ENCODE measurements around the gene DPP4.

Gene DPP4

DNA sequence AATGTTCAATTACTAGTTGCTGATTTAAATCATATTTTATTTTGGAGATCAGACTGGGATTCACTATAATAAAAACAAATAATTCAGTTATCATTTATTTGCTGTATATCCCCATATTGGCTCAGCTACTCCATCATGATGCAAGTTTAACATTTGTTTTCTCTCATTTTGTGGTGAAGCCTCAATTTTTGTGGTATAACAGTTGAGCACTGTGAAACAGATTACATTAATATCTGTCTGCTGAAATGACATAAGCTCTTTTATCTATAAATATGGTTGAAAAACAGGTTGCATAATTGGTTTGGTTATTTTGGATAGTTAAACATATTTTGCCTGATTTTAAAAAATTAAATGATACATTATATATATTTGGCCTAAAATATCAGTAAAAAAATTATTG, 67.7 kb downstream of the DPP4 start:
- Histone ChIP-seq H2BK120ac (ENCODE audit: low read depth, low read length) (no peak overlapping the region), H3K27me3 (ENCODE audit: control insufficient read depth in 1 of 2, insufficient read depth in 1 of 2, low read length in 2 of 2) (no peaks in the 10 kb centered on the region), H2AFZ (ENCODE audit: low read depth, low read length) (no peak overlapping the region)

DNA sequence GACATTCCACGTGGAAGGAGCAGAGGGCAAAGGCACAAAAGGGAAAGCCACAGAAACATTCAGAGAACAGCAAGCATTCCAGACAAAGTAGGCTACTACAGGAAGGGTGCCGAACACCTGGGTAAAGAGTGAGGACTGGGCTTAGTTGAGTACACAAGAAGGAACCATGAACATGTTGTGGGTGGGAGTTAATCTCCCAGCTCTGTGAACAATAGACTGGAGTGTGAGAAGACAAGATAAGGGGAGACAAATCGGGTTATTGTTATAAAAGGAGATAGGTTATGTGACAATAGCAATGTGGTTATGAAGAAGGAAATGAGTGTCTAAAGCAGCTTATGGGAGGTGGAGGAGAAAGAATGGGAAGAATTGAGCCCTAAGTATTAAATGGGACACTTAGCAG, 70.0 kb downstream of the DPP4 start:
- no peak overlapping the region for H3K4me2 ChIP-seq (ENCODE audit: low read length, poor library complexity, severe bottlenecking)
- no peak overlapping the region for H3K18ac ChIP-seq (ENCODE audit: low read depth in 1 of 2, low read length in 2 of 2)
- H3K9me3 ChIP-seq (ENCODE audit: control insufficient read depth, low read length) = no peaks in the 10 kb centered on the region
- no peak overlapping the region for H3K4ac ChIP-seq (ENCODE audit: low read depth in 1 of 2, low read length in 2 of 2)
- H2AFZ ChIP-seq (ENCODE audit: low read depth, low read length) = no peak overlapping the region
- no peak overlapping the region for H2BK120ac ChIP-seq (ENCODE audit: low read depth, low read length)
- no peak overlapping the region for H4K91ac ChIP-seq (ENCODE audit: low read length)
- no peak overlapping the region for H2BK15ac ChIP-seq (ENCODE audit: low read depth, poor library complexity, severe bottlenecking)
- H3K14ac ChIP-seq (ENCODE audit: low read length in 2 of 2) = no peak overlapping the region
- no peak overlapping the region for H4K8ac ChIP-seq (ENCODE audit: low read length)
- H3K36me3 ChIP-seq (ENCODE audit: control insufficient read depth in 1 of 2, insufficient read depth in 2 of 2, low read depth in 1 of 2, low read length in 2 of 2) = peaks cover 0 to 100% of the 10 kb centered on the region in 2 experiments
- WGBS = 91% methylated on average over 3 of the region's 3 CpGs
- no peak overlapping the region for H3K9ac ChIP-seq (ENCODE audit: low read length)
- H3K23ac ChIP-seq (ENCODE audit: low read length in 2 of 2) = no peak overlapping the region
- H3K27me3 ChIP-seq (ENCODE audit: control insufficient read depth in 1 of 2, insufficient read depth in 1 of 2, low read length in 2 of 2) = no peaks in the 10 kb centered on the region
- no peak overlapping the region for H2AK5ac ChIP-seq (ENCODE audit: low read length, severe bottlenecking)
- H3K27ac ChIP-seq (ENCODE audit: low read length, poor library complexity, severe bottlenecking) = no peak overlapping the region
- DNase-seq = no peak
- no peak overlapping the region for H2BK12ac ChIP-seq (ENCODE audit: low read length in 2 of 2)
- H3K4me3 ChIP-seq (ENCODE audit: insufficient read depth in 1 of 2, low read depth in 1 of 2, low read length in 2 of 2) = no peak overlapping the region
- H3K4me1 ChIP-seq (ENCODE audit: control insufficient read depth, insufficient read depth, low read depth, low read length) = peaks cover 2% of the 10 kb centered on the region
- H3K79me1 ChIP-seq (replicated peaks; ENCODE audit: low read length, poor library complexity, severe bottlenecking) = no peaks in the 10 kb centered on the region
- no peak overlapping the region for H2BK5ac ChIP-seq (ENCODE audit: low read depth, low read length, poor library complexity, severe bottlenecking)

More for the DNA sequence above, 67.7 kb downstream of the DPP4 start:
- Histone ChIP-seq H3K79me1 (replicated peaks; ENCODE audit: low read length, poor library complexity, severe bottlenecking) (no peaks in the 10 kb centered on the region), H3K4ac (ENCODE audit: low read depth in 1 of 2, low read length in 2 of 2) (no peak overlapping the region), H3K9me3 (ENCODE audit: control insufficient read depth, low read length) (no peaks in the 10 kb centered on the region), H2BK15ac (ENCODE audit: low read depth, poor library complexity, severe bottlenecking) (no peak overlapping the region), H3K23ac (ENCODE audit: low read length in 2 of 2) (no peak overlapping the region), H3K18ac (ENCODE audit: low read depth in 1 of 2, low read length in 2 of 2) (no peak overlapping the region), H3K36me3 (ENCODE audit: control insufficient read depth in 1 of 2, insufficient read depth in 2 of 2, low read depth in 1 of 2, low read length in 2 of 2) (peaks cover 0 to 100% of the 10 kb centered on the region in 2 experiments), H3K27ac (ENCODE audit: low read length, poor library complexity, severe bottlenecking) (no peak overlapping the region), H3K14ac (ENCODE audit: low read length in 2 of 2) (no peak overlapping the region), H2AK5ac (ENCODE audit: low read length, severe bottlenecking) (no peak overlapping the region), H4K8ac (ENCODE audit: low read length) (no peak overlapping the region), H3K4me1 (ENCODE audit: control insufficient read depth, insufficient read depth, low read depth, low read length) (peaks cover 2% of the 10 kb centered on the region), H3K4me2 (ENCODE audit: low read length, poor library complexity, severe bottlenecking) (no peak overlapping the region), H2BK5ac (ENCODE audit: low read depth, low read length, poor library complexity, severe bottlenecking) (no peak overlapping the region), H2BK12ac (ENCODE audit: low read length in 2 of 2) (no peak overlapping the region), H4K91ac (ENCODE audit: low read length) (no peak overlapping the region), H3K4me3 (ENCODE audit: insufficient read depth in 1 of 2, low read depth in 1 of 2, low read length in 2 of 2) (no peak overlapping the region), H3K9ac (ENCODE audit: low read length) (peak overlapping the region; percentile 6)
- no peak for DNase-seq

DNA sequence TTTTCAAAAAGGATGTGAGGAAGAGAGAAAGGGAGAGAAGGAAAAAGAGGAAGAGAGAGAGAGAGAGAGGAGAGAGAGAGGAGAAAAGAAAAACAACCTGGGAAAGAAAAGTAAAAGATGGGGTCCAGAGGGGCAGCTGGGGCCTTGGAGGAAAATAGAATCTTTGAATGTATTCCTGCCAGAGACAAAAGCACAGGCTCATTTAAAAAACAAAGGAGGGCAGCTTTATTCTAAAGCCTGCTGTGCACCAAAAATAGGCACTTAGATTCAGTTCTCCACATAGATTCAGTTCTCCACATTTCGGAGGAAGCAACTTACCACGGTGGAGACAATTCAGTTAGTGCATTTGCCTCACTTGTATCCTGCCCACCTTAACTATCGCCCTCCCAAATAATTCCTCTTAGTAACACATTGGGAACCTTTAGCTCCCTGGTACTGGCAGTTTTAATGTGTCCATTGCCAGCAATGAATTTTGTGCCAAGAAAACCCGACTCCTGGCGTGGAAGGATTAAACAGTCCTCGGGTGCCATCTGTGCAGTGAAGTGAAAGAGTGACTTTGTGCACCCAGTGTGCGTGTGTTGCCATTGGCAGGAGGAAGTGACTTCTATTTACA, 71.3 kb downstream of the DPP4 start:
- H3K4me2 ChIP-seq (ENCODE audit: low read length, poor library complexity, severe bottlenecking) = no peak overlapping the region
- WGBS = 89% methylated on average over 7 of the region's 7 CpGs

DNA sequence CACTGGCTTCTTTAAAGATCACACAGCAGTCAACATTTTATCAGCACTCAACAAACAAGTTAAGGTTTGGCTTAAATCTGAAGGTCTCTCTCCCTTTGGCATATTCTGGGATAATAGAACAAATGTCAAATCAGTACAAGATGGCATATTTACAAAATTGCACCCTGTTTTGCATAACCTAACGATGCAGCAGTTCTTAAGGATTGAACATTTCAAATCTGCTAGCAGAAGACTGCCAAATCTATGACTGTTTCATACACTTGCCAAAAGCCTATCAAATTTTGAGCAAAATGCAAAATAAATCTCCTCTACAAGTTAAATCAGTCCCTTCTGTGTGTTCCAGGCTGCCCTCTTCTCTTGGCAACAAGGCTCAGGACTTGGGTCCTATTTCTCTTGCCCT, 73.6 kb downstream of the DPP4 start:
- WGBS = 71% methylated on average over 1 of the region's 1 CpG
- H2BK5ac ChIP-seq (ENCODE audit: low read depth, low read length, poor library complexity, severe bottlenecking) = no peak overlapping the region
- H3K18ac ChIP-seq (ENCODE audit: low read depth in 1 of 2, low read length in 2 of 2) = no peak overlapping the region
- H3K4me1 ChIP-seq (ENCODE audit: control insufficient read depth, insufficient read depth, low read depth, low read length) = peaks cover 2% of the 10 kb centered on the region
- H3K4ac ChIP-seq (ENCODE audit: low read depth in 1 of 2, low read length in 2 of 2) = no peak overlapping the region
- H3K79me1 ChIP-seq (replicated peaks; ENCODE audit: low read length, poor library complexity, severe bottlenecking) = no peaks in the 10 kb centered on the region
- H2BK12ac ChIP-seq (ENCODE audit: low read length in 2 of 2) = no peak overlapping the region
- H3K4me2 ChIP-seq (ENCODE audit: low read length, poor library complexity, severe bottlenecking) = no peak overlapping the region
- no peak overlapping the region for H3K14ac ChIP-seq (ENCODE audit: low read length in 2 of 2)
- no peak overlapping the region for H4K91ac ChIP-seq (ENCODE audit: low read length)
- no peak overlapping the region for H2BK15ac ChIP-seq (ENCODE audit: low read depth, poor library complexity, severe bottlenecking)
- H3K9ac ChIP-seq (ENCODE audit: low read length) = peak overlapping the region; percentile 24
- no peak overlapping the region for H2AFZ ChIP-seq (ENCODE audit: low read depth, low read length)
- H3K27me3 ChIP-seq (ENCODE audit: control insufficient read depth in 1 of 2, insufficient read depth in 1 of 2, low read length in 2 of 2) = no peaks in the 10 kb centered on the region
- H2BK120ac ChIP-seq (ENCODE audit: low read depth, low read length) = no peak overlapping the region
- H4K8ac ChIP-seq (ENCODE audit: low read length) = no peak overlapping the region
- H3K9me3 ChIP-seq (ENCODE audit: control insufficient read depth, low read length) = no peaks in the 10 kb centered on the region
- peaks cover 0 to 100% of the 10 kb centered on the region in 2 experiments for H3K36me3 ChIP-seq (ENCODE audit: control insufficient read depth in 1 of 2, insufficient read depth in 2 of 2, low read depth in 1 of 2, low read length in 2 of 2)
- H3K4me3 ChIP-seq (ENCODE audit: insufficient read depth in 1 of 2, low read depth in 1 of 2, low read length in 2 of 2) = no peak overlapping the region
- no peak overlapping the region for H3K27ac ChIP-seq (ENCODE audit: low read length, poor library complexity, severe bottlenecking)
- H2AK5ac ChIP-seq (ENCODE audit: low read length, severe bottlenecking) = no peak overlapping the region
- DNase-seq = no peak
- H3K23ac ChIP-seq (ENCODE audit: low read length in 2 of 2) = no peak overlapping the region

More for the DNA sequence above, 71.3 kb downstream of the DPP4 start:
- no peak overlapping the region for H3K9ac ChIP-seq (ENCODE audit: low read length)
- H2BK12ac ChIP-seq (ENCODE audit: low read length in 2 of 2) = no peak overlapping the region
- no peak overlapping the region for H3K4me3 ChIP-seq (ENCODE audit: insufficient read depth in 1 of 2, low read depth in 1 of 2, low read length in 2 of 2)
- H2BK120ac ChIP-seq (ENCODE audit: low read depth, low read length) = no peak overlapping the region
- no peak overlapping the region for H4K91ac ChIP-seq (ENCODE audit: low read length)
- H3K79me1 ChIP-seq (replicated peaks; ENCODE audit: low read length, poor library complexity, severe bottlenecking) = no peaks in the 10 kb centered on the region
- no peak for DNase-seq
- H3K4me1 ChIP-seq (ENCODE audit: control insufficient read depth, insufficient read depth, low read depth, low read length) = peaks cover 2% of the 10 kb centered on the region
- H4K8ac ChIP-seq (ENCODE audit: low read length) = no peak overlapping the region
- no peak overlapping the region for H3K4ac ChIP-seq (ENCODE audit: low read depth in 1 of 2, low read length in 2 of 2)
- H2AK5ac ChIP-seq (ENCODE audit: low read length, severe bottlenecking) = no peak overlapping the region
- H3K9me3 ChIP-seq (ENCODE audit: control insufficient read depth, low read length) = no peaks in the 10 kb centered on the region
- H3K27me3 ChIP-seq (ENCODE audit: control insufficient read depth in 1 of 2, insufficient read depth in 1 of 2, low read length in 2 of 2) = no peaks in the 10 kb centered on the region
- H2BK5ac ChIP-seq (ENCODE audit: low read depth, low read length, poor library complexity, severe bottlenecking) = no peak overlapping the region
- no peak overlapping the region for H3K18ac ChIP-seq (ENCODE audit: low read depth in 1 of 2, low read length in 2 of 2)
- no peak overlapping the region for H2BK15ac ChIP-seq (ENCODE audit: low read depth, poor library complexity, severe bottlenecking)
- H2AFZ ChIP-seq (ENCODE audit: low read depth, low read length) = no peak overlapping the region
- H3K23ac ChIP-seq (ENCODE audit: low read length in 2 of 2) = no peak overlapping the region
- H3K36me3 ChIP-seq (ENCODE audit: control insufficient read depth in 1 of 2, insufficient read depth in 2 of 2, low read depth in 1 of 2, low read length in 2 of 2) = peaks cover 0 to 100% of the 10 kb centered on the region in 2 experiments
- no peak overlapping the region for H3K14ac ChIP-seq (ENCODE audit: low read length in 2 of 2)
- H3K27ac ChIP-seq (ENCODE audit: low read length, poor library complexity, severe bottlenecking) = no peak overlapping the region
